HG03097 (cell line): ENCODE measurements around the gene NEK8.

ENCODE experiments used
- ATAC-seq: cut with Tn5 transposase; IDR thresholded peaks from one replicate; pipeline ENCODE4 v1.9.1; 2021; ENCODE audit not compliant: unreplicated experiment, low FRiP score

NEK8 gene

GRCh38 chr17:28743243-28744103 is 14.9 kb downstream of the NEK8 start, which contains the start of gene TRAF4:
TSS of gene TRAF4 (plus strand) at chr17:28744011. CDS start at chr17:28744113, 102 bp downstream.
- ATAC-seq = peak; percentile 52

- ATAC-seq = no peak
These were observed 15.8 kb downstream of the NEK8 start for GRCh38 chr17:28744104-28744971.

- no peak for ATAC-seq
These were observed 16.6 kb downstream of the NEK8 start for GRCh38 chr17:28744972-28745785.

- no peak for ATAC-seq
These were observed 17.3 kb downstream of the NEK8 start for GRCh38 chr17:28745786-28746411.

- no peak for ATAC-seq
These were observed 18.0 kb downstream of the NEK8 start for GRCh38 chr17:28746611-28747050.

- ATAC-seq = no peak
These were observed 18.6 kb downstream of the NEK8 start for GRCh38 chr17:28747051-28747691.

- no peak for ATAC-seq
These were observed 19.5 kb downstream of the NEK8 start for GRCh38 chr17:28747801-28748750.

GRCh38 chr17:28748852-28749515 is 20.4 kb downstream of the NEK8 start:
- no peak for ATAC-seq

- ATAC-seq = no peak
These were observed 21.1 kb downstream of the NEK8 start for GRCh38 chr17:28749516-28750177.

GRCh38 chr17:28750178-28751047 is 21.8 kb downstream of the NEK8 start:
- ATAC-seq = peak; percentile 63

GRCh38 chr17:28751600-28752366 is 23.2 kb downstream of the NEK8 start:
- no peak for ATAC-seq

GRCh38 chr17:28755486-28755885 is 26.9 kb downstream of the NEK8 start:
- no peak for ATAC-seq

- no peak for ATAC-seq
These were observed 27.6 kb downstream of the NEK8 start for GRCh38 chr17:28756049-28756804.

GRCh38 chr17:28758411-28759121 is 30.0 kb downstream of the NEK8 start:
- ATAC-seq = no peak
